HG03571 (cell line): ENCODE results near the gene IL1A.
A peak's percentile ranks its signal among the peaks of the same experiment; 100 is the strongest.

Source experiments
- ATAC-seq: cut with Tn5 transposase; IDR thresholded peaks from one replicate; pipeline ENCODE4 v1.9.1; 2021; ENCODE audit not compliant: unreplicated experiment

Gene IL1A

GRCh38 chr2:112728029-112728362 lies 56.3 kb downstream of the IL1A start:
- ATAC-seq = no peak

DNA sequence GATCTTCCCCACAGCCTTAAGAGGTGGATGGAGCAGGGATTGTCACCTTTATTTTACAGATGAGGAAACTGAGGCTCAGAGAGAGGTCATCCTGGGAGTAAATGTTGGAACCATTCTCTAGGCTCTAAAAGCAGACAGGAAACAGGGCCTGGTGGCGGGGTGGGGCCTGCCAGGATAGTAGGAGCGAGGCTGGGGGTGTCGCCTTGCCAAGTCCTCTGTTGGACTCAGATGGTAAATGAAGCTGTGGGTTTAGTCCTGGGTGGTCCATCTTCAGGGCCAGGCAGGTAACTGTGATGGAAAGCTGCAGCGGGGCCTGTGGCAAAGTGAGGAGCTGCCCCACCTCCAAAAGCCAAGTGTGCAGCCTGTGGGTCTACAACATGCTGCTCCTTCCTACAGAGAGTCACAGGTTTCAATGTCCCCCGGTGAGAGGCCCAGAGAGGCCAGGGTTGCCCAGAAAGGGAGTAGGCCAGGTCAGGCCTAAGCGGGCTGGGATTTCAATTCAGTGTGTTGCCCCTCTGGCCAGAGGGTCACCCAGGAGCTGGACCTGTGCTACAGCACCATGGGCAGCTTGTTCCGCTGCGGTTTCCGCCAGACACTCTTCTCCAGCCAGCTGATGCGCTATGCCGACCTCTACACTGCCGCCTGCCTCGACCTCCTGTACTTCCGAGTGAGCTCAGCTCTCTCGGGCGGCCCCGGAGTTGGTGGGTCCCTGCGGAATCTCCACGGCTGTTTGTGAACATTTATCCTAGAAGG lies 56.8 kb downstream of the IL1A start:
- ATAC-seq = no peak

GRCh38 chr2:112726487-112727190 lies 57.7 kb downstream of the IL1A start:
- peak; percentile 65 for ATAC-seq

GRCh38 chr2:112725545-112726457 lies 58.5 kb downstream of the IL1A start:
- peak; percentile 49 for ATAC-seq

GRCh38 chr2:112724591-112725525 lies 59.4 kb downstream of the IL1A start:
- ATAC-seq = no peak

DNA sequence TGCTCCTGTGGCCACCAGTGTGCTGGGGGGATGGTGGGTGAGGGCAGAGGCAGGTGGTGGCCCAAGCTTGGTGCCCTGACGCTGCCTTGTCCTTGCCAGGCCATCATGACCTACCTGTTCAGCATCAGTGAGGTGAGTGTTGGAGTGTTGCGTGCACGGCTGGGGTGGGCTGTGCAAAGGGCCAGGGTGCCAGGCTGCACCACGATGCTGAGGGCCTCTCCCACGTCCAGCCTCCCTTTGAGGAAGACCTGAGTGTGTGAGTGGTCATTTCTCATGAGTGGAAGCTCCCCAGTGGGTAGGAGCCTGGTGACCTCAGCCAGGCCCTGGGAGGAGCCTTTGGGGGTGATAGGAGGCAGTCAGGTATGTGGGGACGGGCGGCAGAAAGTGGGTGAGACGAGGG lies 60.3 kb downstream of the IL1A start:
- ATAC-seq = no peak
